Right ventricle myocardium inferior (tissue), 1 donor: Measurements from ENCODE around the gene NPL. TPM values are rescaled to one million over a fixed set of nuclear protein-coding genes. Genes with fewer than 3 reads are reported as not detected.

Experiments
- ATAC-seq: fragments of 200-7000 bp; cut with Tn5 transposase; one replicate; pipeline ENCODE4 v1.9.1; 2020; ENCODE audit warnings: mild to moderate bottlenecking, moderate library complexity
- DNase-seq: peaks from one replicate; pipeline ENCODE4 v3.0.0; 2021; ENCODE audit errors: missing footprints
- intact Hi-C: fragments of 100-400 bp; cut with DNase I; formaldehyde crosslinking; loops from one replicate; pipeline ENCODE4 v1.11.0; 2022
- total RNA-seq: library from RNA; stranded (reverse); fragmentation: NEBNext Ultra II Directional; extraction: Animal tissue kit (Norgen Biotek cat#: 25700); gene quantifications from one replicate; pipeline ENCODE4 v1.2.1, GENCODE V29; 2021
- donor health status: DM: no; HTN: yes; CAD: no; lungs with severe emphysema.

NPL gene
- total RNA-seq, 1 donor from 2014 or later, result 6.1 TPM

DNA sequence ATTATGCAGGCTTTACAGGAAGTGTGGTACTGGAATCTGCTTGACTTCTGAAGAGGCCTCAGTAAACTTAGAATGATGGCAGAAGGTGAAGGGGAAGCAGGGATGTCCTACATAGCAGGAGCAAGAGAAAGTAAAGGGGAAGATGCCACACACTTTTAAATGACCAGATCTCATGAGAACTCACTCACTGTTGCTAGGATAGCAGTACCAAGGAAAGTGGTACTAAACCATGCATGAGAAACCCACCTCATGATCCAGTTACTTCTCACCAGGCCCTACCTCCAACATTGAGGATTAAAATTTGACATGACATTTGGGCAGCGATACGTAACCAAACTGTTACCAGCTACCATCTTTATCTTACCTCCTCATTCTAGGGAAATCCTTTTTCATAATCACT is 59.2 kb downstream of the NPL start:
- DNase-seq (no peak), ATAC-seq (no peak)
- intact Hi-C loops, result loop anchor here (1.0 kb wide), 1 partner anchor 13 kb away; no protein-coding TSS in a partner anchor

DNA sequence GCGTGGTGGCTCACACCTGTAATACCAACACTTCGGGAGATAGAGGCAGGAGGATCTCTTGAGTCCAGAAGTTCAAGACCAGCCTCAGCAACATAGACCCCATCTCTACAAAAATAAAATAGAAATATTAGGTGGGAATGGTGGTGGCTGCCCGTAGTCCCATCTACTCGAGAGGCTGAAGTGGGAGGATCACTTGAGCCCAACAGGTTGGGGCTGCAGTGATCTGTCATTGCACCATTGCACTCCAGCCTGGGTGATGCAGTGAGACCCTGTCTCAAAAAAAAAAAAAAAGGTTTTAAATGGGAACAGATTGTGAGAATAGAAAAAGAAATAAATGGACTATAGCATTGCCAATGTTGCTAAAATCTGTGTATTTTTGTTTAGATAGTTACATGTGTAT is 60.7 kb downstream of the NPL start:
- intact Hi-C loops, result loop anchor here (1.0 kb wide), 1 partner anchor 39 kb away; no protein-coding TSS in a partner anchor
- DNase-seq, result no peak
- no peak for ATAC-seq

DNA sequence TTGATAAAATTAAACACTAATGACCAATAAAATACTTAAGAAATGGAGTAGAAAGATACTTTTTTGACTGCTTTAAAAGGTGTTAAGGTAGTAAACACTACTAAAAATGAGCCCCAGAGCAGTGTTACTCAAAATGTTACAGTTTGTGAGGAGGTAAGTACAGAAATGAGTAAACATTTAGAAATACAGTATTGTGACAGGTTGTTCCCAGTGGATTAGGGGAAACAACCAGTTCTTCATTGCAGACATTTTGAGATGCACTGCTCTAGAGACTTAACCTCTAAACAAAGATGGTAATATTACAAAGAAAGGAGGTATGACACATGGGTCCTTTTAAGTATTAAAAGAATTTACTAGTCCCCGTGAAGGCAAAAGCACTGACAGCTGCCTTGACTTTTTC is 62.3 kb downstream of the NPL start:
- ATAC-seq (no peak), DNase-seq (no peak)
- intact Hi-C loops, result no loop called here

DNA sequence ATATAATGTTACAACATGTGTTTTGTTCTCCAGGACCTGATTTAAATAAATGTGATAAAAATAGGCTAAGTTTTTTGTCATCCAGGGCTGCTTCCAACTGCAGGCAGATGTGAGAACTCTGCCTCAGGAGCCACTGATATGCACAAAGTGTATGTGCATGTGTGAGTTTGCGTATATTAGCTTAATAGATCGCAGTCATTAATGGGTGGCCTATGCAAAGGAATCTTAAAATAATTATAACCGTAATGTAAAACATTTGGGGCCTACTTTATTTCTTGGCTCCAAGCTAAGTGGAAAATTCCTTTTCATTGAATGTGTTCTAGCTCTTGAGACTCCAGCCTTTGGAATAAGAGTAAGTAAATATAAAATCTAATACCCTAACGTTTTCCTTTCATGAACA is 66.3 kb downstream of the NPL start:
- DNase-seq, result no peak
- intact Hi-C loops, result no loop called here
- no peak for ATAC-seq

- DNase-seq (no peak), ATAC-seq (no peak)
- intact Hi-C loops, result no loop called here
Measured at GRCh38 chr1:182857212-182857611, 67.6 kb downstream of the NPL start.

GRCh38 chr1:182860658-182861057 is 71.1 kb downstream of the NPL start:
- no peak for DNase-seq
- intact Hi-C loops, result loop anchor here (1.0 kb wide), 1 partner anchor 12 kb away; no protein-coding TSS in a partner anchor
- ATAC-seq, result no peak

- ATAC-seq, result no peak
- intact Hi-C loops, result loop anchor here (1.0 kb wide), 1 partner anchor 14 kb away; no protein-coding TSS in a partner anchor
- no peak for DNase-seq
Measured at GRCh38 chr1:182861994-182862393, 72.4 kb downstream of the NPL start.

GRCh38 chr1:182862827-182863226 is 73.3 kb downstream of the NPL start:
- intact Hi-C loops, result no loop called here
- DNase-seq (no peak), ATAC-seq (no peak)

DNA sequence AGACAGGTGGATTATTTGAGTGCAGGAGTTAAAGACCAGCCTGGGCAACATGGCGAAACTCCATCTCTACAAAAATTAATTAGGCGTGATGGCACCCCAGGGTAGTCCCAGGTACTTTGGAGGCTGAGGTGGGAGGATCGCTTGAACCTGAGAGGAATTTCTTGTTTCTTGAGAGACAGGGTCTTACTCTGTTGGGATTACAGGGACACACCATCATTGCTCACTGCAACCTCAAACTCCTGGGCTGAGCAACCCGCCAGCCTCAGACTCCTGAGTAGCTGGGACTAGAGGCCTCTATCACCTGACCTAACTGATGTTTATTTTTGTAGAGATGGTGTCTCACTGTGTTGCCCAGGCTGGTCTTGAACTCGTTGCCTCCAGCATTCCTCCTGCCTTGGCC is 74.4 kb downstream of the NPL start:
- intact Hi-C loops, result no loop called here
- ATAC-seq, result no peak
- no peak for DNase-seq

GRCh38 chr1:182867861-182868260 is 78.3 kb downstream of the NPL start:
- ATAC-seq (no peak), DNase-seq (no peak)
- intact Hi-C loops, result no loop called here

DNA sequence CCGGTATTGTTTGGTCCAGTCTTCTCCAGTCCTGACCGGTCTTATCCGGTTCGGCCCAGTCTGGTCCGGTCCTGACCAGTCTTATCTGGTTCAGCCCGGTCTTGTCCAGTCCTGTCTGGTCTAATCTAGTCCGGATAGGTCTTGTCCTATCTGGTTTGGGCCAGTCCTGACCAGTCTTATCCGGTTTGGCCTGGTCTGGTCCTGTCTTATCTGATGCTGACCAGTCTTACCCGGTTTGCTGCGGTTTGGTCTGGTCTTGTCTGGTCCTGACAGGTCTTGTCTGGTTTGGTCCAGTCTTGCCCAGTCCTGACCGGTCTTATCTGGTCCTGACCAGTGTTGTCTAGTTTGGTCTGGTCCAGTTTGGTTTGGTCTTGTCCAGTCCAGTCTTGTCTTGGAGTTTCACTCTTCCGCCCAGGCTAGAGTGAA is 79.7 kb downstream of the NPL start:
- no peak for DNase-seq
- no peak for ATAC-seq
- intact Hi-C loops, result no loop called here

DNA sequence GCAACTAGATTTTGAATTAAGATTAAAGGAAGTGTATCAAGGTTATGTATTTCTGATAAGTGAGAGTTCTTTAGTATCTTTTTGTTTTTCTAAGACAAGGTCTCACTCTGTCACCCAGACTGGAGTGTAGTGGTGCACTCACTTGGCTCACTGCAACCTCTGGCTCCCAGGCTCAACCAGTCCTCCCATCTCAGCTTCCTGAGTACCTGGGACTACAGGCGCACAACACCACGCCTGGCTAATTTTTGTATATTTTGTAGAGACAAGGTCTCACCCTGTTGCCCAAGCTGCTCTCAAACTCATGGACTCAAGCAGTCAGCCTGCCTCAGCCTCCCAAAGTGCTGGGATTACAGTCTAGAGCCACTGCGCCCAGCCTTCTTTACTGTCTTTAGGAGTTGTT is 83.3 kb downstream of the NPL start:
- intact Hi-C loops, result loop anchor here (10.0 kb wide), 1 partner anchor 262 kb away; no protein-coding TSS in a partner anchor
- ATAC-seq (no peak), DNase-seq (no peak)

DNA sequence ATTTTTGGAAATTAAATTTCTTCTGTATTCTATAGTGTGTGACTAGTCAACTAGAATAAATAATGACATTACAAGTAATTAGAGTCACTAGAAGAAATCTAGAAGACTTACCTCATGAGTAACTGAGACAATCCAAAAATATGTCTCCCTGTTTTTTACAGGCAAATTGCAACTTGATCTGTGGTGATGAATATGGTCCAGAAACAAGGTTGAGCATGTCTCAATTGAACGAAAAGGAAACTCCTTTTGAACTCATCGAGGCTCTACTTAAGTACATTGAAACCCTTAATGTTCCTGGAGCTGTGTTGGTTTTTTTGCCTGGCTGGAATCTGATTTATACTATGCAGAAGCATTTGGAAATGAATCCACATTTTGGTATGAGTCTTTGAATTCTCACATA is 86.3 kb downstream of the NPL start:
- ATAC-seq, result no peak

DNA sequence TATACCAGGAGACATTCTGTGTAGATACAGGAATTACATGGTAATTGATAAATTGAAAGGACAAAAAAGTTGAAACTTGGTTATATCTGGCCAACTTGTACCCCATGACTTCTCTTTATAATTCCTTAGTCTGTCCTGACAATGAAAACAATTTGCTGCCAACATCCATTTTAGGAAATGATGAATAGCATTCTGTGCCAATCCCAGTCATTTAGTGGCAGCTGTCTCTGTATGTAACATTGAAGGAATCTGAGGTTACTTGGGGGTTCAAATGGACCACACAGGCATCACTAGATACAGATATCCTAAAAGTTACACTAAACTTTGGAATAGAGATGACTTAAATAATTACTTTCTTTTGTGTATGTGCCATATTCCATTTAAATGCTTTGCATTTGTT is 87.8 kb downstream of the NPL start:
- intact Hi-C loops, result loop anchor here (10.0 kb wide), 1 partner anchor 257 kb away; no protein-coding TSS in a partner anchor
- no peak for ATAC-seq
- DNase-seq, result no peak

More for the DNA sequence above, 86.3 kb downstream of the NPL start:
- DNase-seq, result no peak
- intact Hi-C loops, result loop anchor here (10.0 kb wide), 1 partner anchor 259 kb away; no protein-coding TSS in a partner anchor

DNA sequence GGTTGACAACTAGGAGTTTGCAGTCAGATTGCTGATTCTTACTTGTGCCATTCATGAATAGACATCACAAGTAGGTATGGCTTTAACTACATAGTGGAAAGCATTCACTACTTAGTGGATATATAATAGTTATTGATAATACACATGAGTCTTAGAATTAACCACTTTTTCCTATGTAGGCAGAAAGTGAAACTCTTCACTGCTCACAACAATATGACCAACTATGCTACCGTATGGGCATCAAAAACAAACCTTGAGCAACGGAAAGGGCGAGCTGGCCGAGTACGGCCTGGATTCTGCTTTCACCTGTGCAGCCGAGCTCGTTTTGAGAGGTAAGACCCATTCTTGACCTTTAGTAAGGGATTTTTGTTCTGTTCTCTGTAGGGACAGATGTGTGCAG is 88.3 kb downstream of the NPL start:
- no peak for ATAC-seq
- intact Hi-C loops, result loop anchor here (10.0 kb wide), 1 partner anchor 257 kb away; no protein-coding TSS in a partner anchor
- DNase-seq, result no peak

Other genes starting within 250 kb of the NPL start
- 2.9 TPM for gene RNASEL, start 200.5 kb upstream of the NPL start, total RNA-seq
- 0.97 TPM for gene RGS16, start 185.4 kb upstream of the NPL start, total RNA-seq
- gene RGS8, start 105.2 kb upstream of the NPL start, total RNA-seq, result not detected
- 65.3 TPM for gene DHX9, start 49.6 kb downstream of the NPL start, total RNA-seq
- gene SHCBP1L, start 163.4 kb downstream of the NPL start, total RNA-seq, result not detected
- gene LAMC1, start 233.6 kb downstream of the NPL start, total RNA-seq, result 100 TPM